ENCODE data around the gene INIP. TPM values are rescaled to one million over a fixed set of nuclear protein-coding genes. Genes with fewer than 3 reads are reported as not detected.
A peak's percentile ranks its signal among the peaks of the same experiment; 100 is the strongest.

INIP gene
- 10 to 100 TPM; 29.0 to 35.5 (median 34.6) TPM for polyA plus RNA-seq (ENCODE audit: insufficient read length in 4 of 4)

- peak; percentile 84 to 94 (median 92) for DNase-seq (ENCODE audit: low read depth in 4 of 4, low spot score in 2 of 4)
Measured at GRCh38 chr9:112717661-112718331, at the start of gene INIP. INIP (minus strand) TSS chr9:112718117; CDS start chr9:112716485, 1,632 bp downstream.

GRCh38 chr9:112765281-112765680, 47.4 kb upstream of the INIP start:
- no peak for DNase-seq (ENCODE audit: low read depth in 4 of 4, low spot score in 2 of 4)

GRCh38 chr9:112764837-112765236, 46.9 kb upstream of the INIP start:
- no peak for DNase-seq (ENCODE audit: low read depth in 4 of 4, low spot score in 2 of 4)

- DNase-seq (ENCODE audit: low read depth in 4 of 4, low spot score in 2 of 4), result no peak
Measured at GRCh38 chr9:112764344-112764743, 46.4 kb upstream of the INIP start.

GRCh38 chr9:112762726-112763518, 45.0 kb upstream of the INIP start:
- no peak for DNase-seq (ENCODE audit: low read depth in 4 of 4, low spot score in 2 of 4)

GRCh38 chr9:112761912-112762655, 44.2 kb upstream of the INIP start:
- no peak for DNase-seq (ENCODE audit: low read depth in 4 of 4, low spot score in 2 of 4)

- no peak for DNase-seq (ENCODE audit: low read depth in 4 of 4, low spot score in 2 of 4)
Measured at GRCh38 chr9:112760821-112761220, 42.9 kb upstream of the INIP start.

GRCh38 chr9:112757940-112758339, 40.0 kb upstream of the INIP start:
- DNase-seq (ENCODE audit: low read depth in 4 of 4, low spot score in 2 of 4), result no peak

GRCh38 chr9:112757282-112757883, 39.5 kb upstream of the INIP start:
- DNase-seq (ENCODE audit: low read depth in 4 of 4, low spot score in 2 of 4), result no peak

GRCh38 chr9:112755675-112756074, 37.8 kb upstream of the INIP start:
- no peak for DNase-seq (ENCODE audit: low read depth in 4 of 4, low spot score in 2 of 4)

GRCh38 chr9:112755016-112755427, 37.1 kb upstream of the INIP start:
- DNase-seq (ENCODE audit: low read depth in 4 of 4, low spot score in 2 of 4), result no peak

- DNase-seq (ENCODE audit: low read depth in 4 of 4, low spot score in 2 of 4), result no peak
Measured at GRCh38 chr9:112754578-112754977, 36.7 kb upstream of the INIP start.

GRCh38 chr9:112753725-112754124, 35.8 kb upstream of the INIP start:
- DNase-seq (ENCODE audit: low read depth in 4 of 4, low spot score in 2 of 4), result no peak

GRCh38 chr9:112752334-112753125, 34.6 kb upstream of the INIP start:
- DNase-seq (ENCODE audit: low read depth in 4 of 4, low spot score in 2 of 4), result no peak

- peak in 1 of 4 donors; percentile 40 for DNase-seq (ENCODE audit: low read depth in 4 of 4, low spot score in 2 of 4)
Measured at GRCh38 chr9:112751056-112751795, 33.3 kb upstream of the INIP start.

- no peak for DNase-seq (ENCODE audit: low read depth in 4 of 4, low spot score in 2 of 4)
Measured at GRCh38 chr9:112750764-112751055, 32.8 kb upstream of the INIP start.

- DNase-seq (ENCODE audit: low read depth in 4 of 4, low spot score in 2 of 4), result peak; percentile 72 to 83 (median 82)
Measured at GRCh38 chr9:112750016-112750763, 32.3 kb upstream of the INIP start, which contains the start of gene SNX30. SNX30 (plus strand) TSS chr9:112750760; CDS start chr9:112751002, 242 bp downstream.

GRCh38 chr9:112747094-112747493, 29.2 kb upstream of the INIP start:
- DNase-seq (ENCODE audit: low read depth in 4 of 4, low spot score in 2 of 4), result no peak

GRCh38 chr9:112744177-112744576, 26.3 kb upstream of the INIP start:
- no peak for DNase-seq (ENCODE audit: low read depth in 4 of 4, low spot score in 2 of 4)
